SK-N-SH treated with all-trans-retinoic acid at 6 μM for 48 hours (cell line): ENCODE results near the gene RDH5.

Experiments used
- ATAC-seq: fragments of 200-7000 bp; cut with Tn5 transposase; 3 replicates; pipeline ENCODE4 v1.9.1; 2020; ENCODE audit warnings: mild to moderate bottlenecking, moderate library complexity
- ARNTL ChIP-seq: fragments of 450-650 bp; formaldehyde crosslinking; IDR thresholded peaks from 2 replicates; pipeline ENCODE4 v1.5.0; 2020; ENCODE audit warnings: low read depth, mild to moderate bottlenecking, moderate library complexity, borderline replicate concordance
- BACH2 ChIP-seq: fragments of 250-450 bp; sonication (Bioruptor Pico); IDR thresholded peaks from 2 replicates; pipeline ENCODE4 v1.9.0; 2021; ENCODE audit warnings: mild to moderate bottlenecking, borderline replicate concordance
- CSDC2 ChIP-seq: fragments of 250-450 bp; sonication (Bioruptor Pico); IDR thresholded peaks from 2 replicates; pipeline ENCODE4 v1.5.0; 2020; ENCODE audit warnings: mild to moderate bottlenecking, moderate library complexity
- ESRRG ChIP-seq: fragments of 250-450 bp; sonication (Bioruptor Pico); IDR thresholded peaks from 2 replicates; pipeline ENCODE4 v1.6.1; 2021; ENCODE audit warnings: mild to moderate bottlenecking
- GLIS3 ChIP-seq: fragments of 250-450 bp; sonication (Bioruptor Pico); IDR thresholded peaks from 2 replicates; pipeline ENCODE4 v1.5.0; 2020; ENCODE audit warnings: mild to moderate bottlenecking, moderate library complexity
- ISL1 ChIP-seq: fragments of 250-450 bp; sonication (Bioruptor Pico); IDR thresholded peaks from 2 replicates; pipeline ENCODE4 v2.1.2; 2022; ENCODE audit warnings: mild to moderate bottlenecking, moderate library complexity
- OSR1 ChIP-seq: fragments of 250-450 bp; sonication (Bioruptor Pico); IDR thresholded peaks from 2 replicates; pipeline ENCODE4 v1.8.0; 2022; ENCODE audit warnings: moderate library complexity, mild to moderate bottlenecking, inconsistent platforms
- PPARA ChIP-seq: fragments of 250-450 bp; sonication (Bioruptor Pico); IDR thresholded peaks from 2 replicates; pipeline ENCODE4 v1.5.0; 2020; ENCODE audit warnings: mild to moderate bottlenecking, borderline replicate concordance
- RARB ChIP-seq: fragments of 250-450 bp; sonication (Bioruptor Pico); IDR thresholded peaks from 2 replicates; pipeline ENCODE4 v1.8.0; 2021; ENCODE audit warnings: mild to moderate bottlenecking, moderate library complexity
- SNAI2 ChIP-seq: fragments of 250-450 bp; sonication (Bioruptor Pico); IDR thresholded peaks from 2 replicates; pipeline ENCODE4 v1.5.0; 2020; ENCODE audit warnings: mild to moderate bottlenecking, moderate library complexity
- TCF4 ChIP-seq: fragments of 250-450 bp; sonication (Bioruptor Pico); IDR thresholded peaks from 2 replicates; pipeline ENCODE4 v1.8.0; 2021; ENCODE audit warnings: mild to moderate bottlenecking, moderate library complexity, borderline replicate concordance
- TOX ChIP-seq: fragments of 250-450 bp; sonication (Bioruptor Pico); IDR thresholded peaks from 2 replicates; pipeline ENCODE4 v1.8.0; 2021; ENCODE audit warnings: mild to moderate bottlenecking, moderate library complexity, borderline replicate concordance
- ZC3H10 ChIP-seq: fragments of 250-450 bp; sonication (Bioruptor Pico); IDR thresholded peaks from 2 replicates; pipeline ENCODE4 v1.5.1; 2021; ENCODE audit warnings: mild to moderate bottlenecking, moderate library complexity
- ZFP3 ChIP-seq: fragments of 250-450 bp; sonication (Bioruptor Pico); IDR thresholded peaks from 2 replicates; pipeline ENCODE4 v1.5.0; 2020; ENCODE audit warnings: mild to moderate bottlenecking, moderate library complexity
- ZFP30 ChIP-seq: fragments of 450-650 bp; formaldehyde crosslinking; IDR thresholded peaks from 2 replicates; pipeline ENCODE4 v1.5.0; 2022; ENCODE audit warnings: mild to moderate bottlenecking, moderate library complexity
- ZNF565 ChIP-seq: fragments of 450-650 bp; formaldehyde crosslinking; conservative IDR thresholded peaks from 2 replicates; pipeline ENCODE4 v1.5.0; 2020; ENCODE audit warnings: low read depth, mild to moderate bottlenecking, moderate library complexity
- ZNF70 ChIP-seq: fragments of 450-650 bp; formaldehyde crosslinking; IDR thresholded peaks from 2 replicates; pipeline ENCODE4 v1.5.0; 2020; ENCODE audit warnings: mild to moderate bottlenecking, moderate library complexity
- ZNF8 ChIP-seq: fragments of 450-650 bp; formaldehyde crosslinking; IDR thresholded peaks from 2 replicates; pipeline ENCODE4 v1.5.0; 2020; ENCODE audit warnings: mild to moderate bottlenecking, moderate library complexity
- TF ChIP-seq, protein P1 (sequence below): fragments of 250-450 bp; sonication (Bioruptor Pico); IDR thresholded peaks from 2 replicates; pipeline ENCODE4 v1.5.1; 2021; ENCODE audit warnings: mild to moderate bottlenecking, moderate library complexity
- TF ChIP-seq, protein P2 (sequence below): fragments of 250-450 bp; sonication (Bioruptor Pico); IDR thresholded peaks from 2 replicates; pipeline ENCODE4 v1.8.0; 2021; ENCODE audit warnings: low read depth, mild to moderate bottlenecking, moderate library complexity, borderline replicate concordance
- TF ChIP-seq, protein P3 (sequence below): fragments of 250-450 bp; sonication (Bioruptor Pico); IDR thresholded peaks from 2 replicates; pipeline ENCODE4 v1.8.0; 2020; ENCODE audit warnings: mild to moderate bottlenecking, moderate library complexity, borderline replicate concordance
- TF ChIP-seq, protein P4 (sequence below): fragments of 250-450 bp; sonication (Bioruptor Pico); IDR thresholded peaks from 2 replicates; pipeline ENCODE4 v1.5.0; 2020; ENCODE audit warnings: mild to moderate bottlenecking, moderate library complexity
- TF ChIP-seq, protein P5 (sequence below): fragments of 250-450 bp; sonication (Bioruptor Pico); IDR thresholded peaks from 2 replicates; pipeline ENCODE4 v1.5.1; 2020; ENCODE audit warnings: low read depth, mild to moderate bottlenecking, moderate library complexity

The RDH5 gene

DNA sequence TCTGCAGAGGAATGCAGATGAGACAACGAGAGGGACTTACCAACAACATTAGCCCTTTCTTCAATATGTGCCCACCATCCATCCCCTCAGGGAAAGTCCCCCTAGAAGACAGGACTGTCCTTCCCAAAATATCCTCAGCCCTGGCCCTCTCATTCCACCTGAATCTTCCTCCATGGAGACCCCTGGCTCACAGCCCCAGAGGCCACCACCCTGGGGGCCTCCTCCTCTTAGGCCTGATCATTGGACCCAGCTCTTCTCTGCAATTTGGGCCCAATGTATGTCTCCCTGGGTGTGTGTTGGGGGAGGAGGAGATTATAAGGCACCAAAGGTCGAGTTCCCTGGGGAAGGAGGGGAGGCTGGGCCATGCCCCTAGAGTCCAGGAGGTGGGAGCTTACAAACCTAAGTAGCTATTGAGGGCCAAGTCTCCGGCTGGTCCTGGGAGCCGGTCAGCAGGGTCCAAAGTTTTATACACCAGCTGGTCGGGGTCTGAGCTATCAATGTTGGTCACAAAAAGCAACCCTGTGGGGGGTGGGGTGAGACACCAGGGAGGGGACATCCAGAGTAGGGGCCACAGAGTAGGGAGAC, 20.6 kb upstream of the RDH5 start:
- TF ChIP-seq, protein P1, sequence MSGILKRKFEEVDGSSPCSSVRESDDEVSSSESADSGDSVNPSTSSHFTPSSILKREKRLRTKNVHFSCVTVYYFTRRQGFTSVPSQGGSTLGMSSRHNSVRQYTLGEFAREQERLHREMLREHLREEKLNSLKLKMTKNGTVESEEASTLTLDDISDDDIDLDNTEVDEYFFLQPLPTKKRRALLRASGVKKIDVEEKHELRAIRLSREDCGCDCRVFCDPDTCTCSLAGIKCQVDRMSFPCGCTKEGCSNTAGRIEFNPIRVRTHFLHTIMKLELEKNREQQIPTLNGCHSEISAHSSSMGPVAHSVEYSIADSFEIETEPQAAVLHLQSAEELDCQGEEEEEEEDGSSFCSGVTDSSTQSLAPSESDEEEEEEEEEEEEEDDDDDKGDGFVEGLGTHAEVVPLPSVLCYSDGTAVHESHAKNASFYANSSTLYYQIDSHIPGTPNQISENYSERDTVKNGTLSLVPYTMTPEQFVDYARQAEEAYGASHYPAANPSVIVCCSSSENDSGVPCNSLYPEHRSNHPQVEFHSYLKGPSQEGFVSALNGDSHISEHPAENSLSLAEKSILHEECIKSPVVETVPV (CRISPR knock-in tag): no peak
- TF ChIP-seq, protein P2, sequence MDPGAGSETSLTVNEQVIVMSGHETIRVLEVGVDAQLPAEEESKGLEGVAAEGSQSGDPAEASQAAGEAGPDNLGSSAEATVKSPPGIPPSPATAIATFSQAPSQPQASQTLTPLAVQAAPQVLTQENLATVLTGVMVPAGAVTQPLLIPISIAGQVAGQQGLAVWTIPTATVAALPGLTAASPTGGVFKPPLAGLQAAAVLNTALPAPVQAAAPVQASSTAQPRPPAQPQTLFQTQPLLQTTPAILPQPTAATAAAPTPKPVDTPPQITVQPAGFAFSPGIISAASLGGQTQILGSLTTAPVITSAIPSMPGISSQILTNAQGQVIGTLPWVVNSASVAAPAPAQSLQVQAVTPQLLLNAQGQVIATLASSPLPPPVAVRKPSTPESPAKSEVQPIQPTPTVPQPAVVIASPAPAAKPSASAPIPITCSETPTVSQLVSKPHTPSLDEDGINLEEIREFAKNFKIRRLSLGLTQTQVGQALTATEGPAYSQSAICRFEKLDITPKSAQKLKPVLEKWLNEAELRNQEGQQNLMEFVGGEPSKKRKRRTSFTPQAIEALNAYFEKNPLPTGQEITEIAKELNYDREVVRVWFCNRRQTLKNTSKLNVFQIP (CRISPR knock-in tag): no peak
- TF ChIP-seq OSR1 (CRISPR knock-in tag): no peak
- TF ChIP-seq ISL1: no peak
- TF ChIP-seq ESRRG (CRISPR knock-in tag): no peak
- TF ChIP-seq ZNF70 (CRISPR knock-in tag): no peak
- no peak for TF ChIP-seq ZNF8 (CRISPR knock-in tag)
- no peak for TF ChIP-seq ZC3H10
- TF ChIP-seq SNAI2 (CRISPR knock-in tag): no peak
- no peak for TF ChIP-seq TCF4 (CRISPR knock-in tag)
- TF ChIP-seq, protein P3, sequence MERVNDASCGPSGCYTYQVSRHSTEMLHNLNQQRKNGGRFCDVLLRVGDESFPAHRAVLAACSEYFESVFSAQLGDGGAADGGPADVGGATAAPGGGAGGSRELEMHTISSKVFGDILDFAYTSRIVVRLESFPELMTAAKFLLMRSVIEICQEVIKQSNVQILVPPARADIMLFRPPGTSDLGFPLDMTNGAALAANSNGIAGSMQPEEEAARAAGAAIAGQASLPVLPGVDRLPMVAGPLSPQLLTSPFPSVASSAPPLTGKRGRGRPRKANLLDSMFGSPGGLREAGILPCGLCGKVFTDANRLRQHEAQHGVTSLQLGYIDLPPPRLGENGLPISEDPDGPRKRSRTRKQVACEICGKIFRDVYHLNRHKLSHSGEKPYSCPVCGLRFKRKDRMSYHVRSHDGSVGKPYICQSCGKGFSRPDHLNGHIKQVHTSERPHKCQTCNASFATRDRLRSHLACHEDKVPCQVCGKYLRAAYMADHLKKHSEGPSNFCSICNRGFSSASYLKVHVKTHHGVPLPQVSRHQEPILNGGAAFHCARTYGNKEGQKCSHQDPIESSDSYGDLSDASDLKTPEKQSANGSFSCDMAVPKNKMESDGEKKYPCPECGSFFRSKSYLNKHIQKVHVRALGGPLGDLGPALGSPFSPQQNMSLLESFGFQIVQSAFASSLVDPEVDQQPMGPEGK (CRISPR knock-in tag): no peak
- TF ChIP-seq GLIS3 (CRISPR knock-in tag): no peak
- no peak for TF ChIP-seq CSDC2 (CRISPR knock-in tag)
- no peak for TF ChIP-seq ZNF565 (CRISPR knock-in tag)
- no peak for TF ChIP-seq ARNTL (CRISPR knock-in tag)
- TF ChIP-seq, protein P4, sequence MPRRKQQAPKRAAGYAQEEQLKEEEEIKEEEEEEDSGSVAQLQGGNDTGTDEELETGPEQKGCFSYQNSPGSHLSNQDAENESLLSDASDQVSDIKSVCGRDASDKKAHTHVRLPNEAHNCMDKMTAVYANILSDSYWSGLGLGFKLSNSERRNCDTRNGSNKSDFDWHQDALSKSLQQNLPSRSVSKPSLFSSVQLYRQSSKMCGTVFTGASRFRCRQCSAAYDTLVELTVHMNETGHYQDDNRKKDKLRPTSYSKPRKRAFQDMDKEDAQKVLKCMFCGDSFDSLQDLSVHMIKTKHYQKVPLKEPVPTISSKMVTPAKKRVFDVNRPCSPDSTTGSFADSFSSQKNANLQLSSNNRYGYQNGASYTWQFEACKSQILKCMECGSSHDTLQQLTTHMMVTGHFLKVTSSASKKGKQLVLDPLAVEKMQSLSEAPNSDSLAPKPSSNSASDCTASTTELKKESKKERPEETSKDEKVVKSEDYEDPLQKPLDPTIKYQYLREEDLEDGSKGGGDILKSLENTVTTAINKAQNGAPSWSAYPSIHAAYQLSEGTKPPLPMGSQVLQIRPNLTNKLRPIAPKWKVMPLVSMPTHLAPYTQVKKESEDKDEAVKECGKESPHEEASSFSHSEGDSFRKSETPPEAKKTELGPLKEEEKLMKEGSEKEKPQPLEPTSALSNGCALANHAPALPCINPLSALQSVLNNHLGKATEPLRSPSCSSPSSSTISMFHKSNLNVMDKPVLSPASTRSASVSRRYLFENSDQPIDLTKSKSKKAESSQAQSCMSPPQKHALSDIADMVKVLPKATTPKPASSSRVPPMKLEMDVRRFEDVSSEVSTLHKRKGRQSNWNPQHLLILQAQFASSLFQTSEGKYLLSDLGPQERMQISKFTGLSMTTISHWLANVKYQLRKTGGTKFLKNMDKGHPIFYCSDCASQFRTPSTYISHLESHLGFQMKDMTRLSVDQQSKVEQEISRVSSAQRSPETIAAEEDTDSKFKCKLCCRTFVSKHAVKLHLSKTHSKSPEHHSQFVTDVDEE (CRISPR knock-in tag): no peak
- TF ChIP-seq RARB (CRISPR knock-in tag): no peak
- TF ChIP-seq, protein P5, sequence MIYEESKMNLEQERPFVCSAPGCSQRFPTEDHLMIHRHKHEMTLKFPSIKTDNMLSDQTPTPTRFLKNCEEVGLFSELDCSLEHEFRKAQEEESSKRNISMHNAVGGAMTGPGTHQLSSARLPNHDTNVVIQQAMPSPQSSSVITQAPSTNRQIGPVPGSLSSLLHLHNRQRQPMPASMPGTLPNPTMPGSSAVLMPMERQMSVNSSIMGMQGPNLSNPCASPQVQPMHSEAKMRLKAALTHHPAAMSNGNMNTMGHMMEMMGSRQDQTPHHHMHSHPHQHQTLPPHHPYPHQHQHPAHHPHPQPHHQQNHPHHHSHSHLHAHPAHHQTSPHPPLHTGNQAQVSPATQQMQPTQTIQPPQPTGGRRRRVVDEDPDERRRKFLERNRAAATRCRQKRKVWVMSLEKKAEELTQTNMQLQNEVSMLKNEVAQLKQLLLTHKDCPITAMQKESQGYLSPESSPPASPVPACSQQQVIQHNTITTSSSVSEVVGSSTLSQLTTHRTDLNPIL (CRISPR knock-in tag): no peak
- ATAC-seq: no peak

DNA sequence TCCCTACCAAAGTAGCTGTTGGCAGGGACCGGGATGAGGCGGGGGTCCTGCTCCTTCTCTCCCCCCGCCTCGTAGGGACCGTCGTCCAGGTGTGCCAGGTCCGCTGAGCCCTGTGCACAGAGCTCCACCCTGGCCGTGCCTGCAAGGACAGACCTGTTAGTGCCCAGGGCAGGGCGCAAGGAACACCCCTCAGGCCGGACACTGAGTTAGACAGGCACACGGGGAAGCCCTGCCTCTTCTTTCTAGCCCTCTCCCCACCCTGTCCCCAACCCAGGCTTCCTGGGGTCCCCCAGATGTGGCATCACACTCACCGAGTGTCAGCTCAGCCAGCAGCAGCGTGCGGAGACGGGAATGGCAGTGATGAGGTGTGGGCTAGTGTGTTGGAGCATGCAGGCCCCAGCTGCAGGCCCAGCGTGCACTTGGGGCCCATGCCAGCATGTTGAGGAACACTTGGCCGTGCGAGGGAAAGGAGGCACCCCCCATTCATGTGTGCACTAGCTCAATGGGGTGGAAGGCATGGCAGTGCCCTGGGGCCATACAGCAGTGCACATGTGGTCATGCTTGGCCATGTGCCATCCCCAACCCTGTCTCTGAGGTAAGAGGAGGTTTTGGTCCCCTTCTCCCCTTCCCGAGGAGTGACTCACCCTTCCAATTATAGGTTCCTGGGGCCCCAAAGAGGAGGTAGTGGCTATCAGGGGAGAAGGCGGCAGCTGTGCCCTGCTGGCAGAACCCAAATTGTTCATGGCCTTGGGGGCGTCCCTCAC, 19.8 kb upstream of the RDH5 start:
- no peak for TF ChIP-seq ZC3H10
- TF ChIP-seq ZFP3 (CRISPR knock-in tag): no peak
- no peak for TF ChIP-seq RARB (CRISPR knock-in tag)
- TF ChIP-seq, protein P3 (CRISPR knock-in tag): no peak
- no peak for TF ChIP-seq BACH2 (CRISPR knock-in tag)
- no peak for TF ChIP-seq ZFP30 (CRISPR knock-in tag)
- no peak for TF ChIP-seq ZNF565 (CRISPR knock-in tag)
- TF ChIP-seq ISL1: no peak
- no peak for TF ChIP-seq GLIS3 (CRISPR knock-in tag)
- TF ChIP-seq CSDC2 (CRISPR knock-in tag): no peak
- no peak for TF ChIP-seq OSR1 (CRISPR knock-in tag)
- TF ChIP-seq TCF4 (CRISPR knock-in tag): no peak
- TF ChIP-seq, protein P4 (CRISPR knock-in tag): no peak
- TF ChIP-seq ZNF70 (CRISPR knock-in tag): no peak
- TF ChIP-seq PPARA (CRISPR knock-in tag): no peak
- no peak for TF ChIP-seq TOX
- peak; percentile 9; the same call in 1 of the 3 replicates for ATAC-seq
